Epithelial cell of esophagus (primary cell): ENCODE data around the gene GRIK1.

Source experiments
- DNase-seq: peaks from one replicate; pipeline ENCODE4 v3.0.0; 2010; ENCODE audit warnings: low read depth
- H3K4me3 ChIP-seq: 2 replicates; pipeline ENCODE4 v1.5.1; 2011; ENCODE audit warnings: mild to moderate bottlenecking, low read length, control low read depth
- CTCF ChIP-seq: IDR thresholded peaks from 2 replicates; pipeline ENCODE4 v1.5.1; 2011; ENCODE audit warnings: low read depth, mild to moderate bottlenecking, low read length, control low read depth, inconsistent platforms; ENCODE audit not compliant: insufficient read depth; ENCODE audit errors: missing control alignments

The GRIK1 gene

GRCh38 chr21:29557931-29558725, 381.7 kb downstream of the GRIK1 start:
- no peak for DNase-seq
- TF ChIP-seq CTCF, result no peak
- H3K4me3 ChIP-seq, result no peak overlapping the region

- no peak for TF ChIP-seq CTCF
- DNase-seq, result no peak
- no peak overlapping the region for H3K4me3 ChIP-seq
These were observed 382.6 kb downstream of the GRIK1 start for GRCh38 chr21:29557200-29557599.

GRCh38 chr21:29555601-29556000, 384.2 kb downstream of the GRIK1 start:
- no peak overlapping the region for H3K4me3 ChIP-seq
- TF ChIP-seq CTCF, result no peak

GRCh38 chr21:29550205-29550604, 389.6 kb downstream of the GRIK1 start:
- TF ChIP-seq CTCF, result no peak
- no peak overlapping the region for H3K4me3 ChIP-seq
- no peak for DNase-seq

More at GRCh38 chr21:29555601-29556000, 384.2 kb downstream of the GRIK1 start:
- DNase-seq, result no peak

GRCh38 chr21:29549614-29550013, 390.2 kb downstream of the GRIK1 start:
- no peak for DNase-seq
- no peak overlapping the region for H3K4me3 ChIP-seq
- TF ChIP-seq CTCF, result no peak

- TF ChIP-seq CTCF, result no peak
- no peak overlapping the region for H3K4me3 ChIP-seq
- no peak for DNase-seq
These were observed 391.8 kb downstream of the GRIK1 start for GRCh38 chr21:29547998-29548397.

GRCh38 chr21:29546071-29546470, 393.7 kb downstream of the GRIK1 start:
- no peak for DNase-seq
- no peak for TF ChIP-seq CTCF
- H3K4me3 ChIP-seq, result no peak overlapping the region
